Cardiac muscle cell (in vitro differentiated cells and primary cell): ENCODE results near the gene RALGPS2. TPM values are rescaled to one million over a fixed set of nuclear protein-coding genes. Genes with fewer than 3 reads are reported as not detected.
A peak's percentile ranks its signal among the peaks of the same experiment; 100 is the strongest.

ENCODE experiments used
- DNase-seq, 2 donors: peaks; one replicate each; pipeline versions ENCODE4 v3.0.0 to v3.0.0-alpha.2; 2010 to 2017; ENCODE audit warnings: low read depth in 1 of 2, low spot score in 1 of 2
- H3K27ac ChIP-seq: fragments of 200-600 bp; sonication (generic); 2 replicates; pipeline ENCODE4 v1.5.1; 2016
- H3K27me3 ChIP-seq: fragments of 200-600 bp; sonication (generic); 2 replicates; pipeline ENCODE4 v1.6.0; 2016; ENCODE audit warnings: control low read depth
- H3K36me3 ChIP-seq: fragments of 200-600 bp; sonication (generic); 2 replicates; pipeline ENCODE4 v1.5.1; 2016; ENCODE audit warnings: control low read depth
- H3K4me1 ChIP-seq: fragments of 200-600 bp; sonication (generic); 2 replicates; pipeline ENCODE4 v1.8.1; 2017; ENCODE audit warnings: low read depth, mild to moderate bottlenecking, mixed run types
- H3K4me3 ChIP-seq: fragments of 200-600 bp; sonication (generic); 2 replicates; pipeline ENCODE4 v1.5.1; 2016; ENCODE audit warnings: mild to moderate bottlenecking
- H3K9me3 ChIP-seq: fragments of 200-600 bp; sonication (generic); 2 replicates; pipeline ENCODE4 v1.5.1; 2017; ENCODE audit warnings: low read depth, mild to moderate bottlenecking, control low read depth
- CTCF ChIP-seq: IDR thresholded peaks from 2 replicates; pipeline ENCODE4 v1.5.1; 2012; ENCODE audit warnings: low read depth, mild to moderate bottlenecking, low read length
- polyA plus RNA-seq: library from polyadenylated mRNA; unstranded; fragments of >200 nt; fragmentation: Nextera tagmentation; extraction: Ambion mirVana; gene quantifications from 2 replicates; pipeline ENCODE4 v1.2.1, GENCODE V29; 2016
- total RNA-seq: library from RNA; depleted of rRNA; stranded (reverse); fragments of >200 nt; gene quantifications from 2 replicates; pipeline ENCODE4 v1.2.3, GENCODE V29; 2016

Gene RALGPS2
- total and polyA plus RNA-seq, 2 experiments from 2014 or later, result 10.3 to 27.3 TPM

DNA sequence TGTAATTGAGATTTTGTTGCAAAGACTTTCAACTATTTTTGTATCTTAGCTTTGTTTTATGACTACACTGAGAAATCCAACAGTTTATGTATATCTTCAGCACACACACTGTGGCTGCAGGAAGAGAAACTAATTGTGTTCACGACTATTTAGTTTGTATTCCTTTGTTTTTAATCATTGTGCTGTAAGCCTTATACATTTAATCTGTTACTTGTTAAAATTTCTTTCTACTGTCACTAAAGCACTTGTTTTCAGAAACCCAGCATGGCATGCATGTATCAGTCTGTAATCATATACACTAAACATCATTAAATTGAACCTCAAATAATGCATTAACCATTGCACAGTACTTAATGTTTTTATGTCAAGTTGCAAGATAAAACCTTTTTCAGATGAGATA, 145.2 kb downstream of the RALGPS2 start:
- Histone ChIP-seq H3K4me1 (peaks cover 12% of the 10 kb centered on the region), H3K27ac (no peak overlapping the region), H3K27me3 (no peaks in the 10 kb centered on the region), H3K36me3 (no peaks in the 10 kb centered on the region), H3K4me3 (no peak overlapping the region), H3K9me3 (no peaks in the 10 kb centered on the region)
- DNase-seq, result no peak
- TF ChIP-seq CTCF, result no peak

DNA sequence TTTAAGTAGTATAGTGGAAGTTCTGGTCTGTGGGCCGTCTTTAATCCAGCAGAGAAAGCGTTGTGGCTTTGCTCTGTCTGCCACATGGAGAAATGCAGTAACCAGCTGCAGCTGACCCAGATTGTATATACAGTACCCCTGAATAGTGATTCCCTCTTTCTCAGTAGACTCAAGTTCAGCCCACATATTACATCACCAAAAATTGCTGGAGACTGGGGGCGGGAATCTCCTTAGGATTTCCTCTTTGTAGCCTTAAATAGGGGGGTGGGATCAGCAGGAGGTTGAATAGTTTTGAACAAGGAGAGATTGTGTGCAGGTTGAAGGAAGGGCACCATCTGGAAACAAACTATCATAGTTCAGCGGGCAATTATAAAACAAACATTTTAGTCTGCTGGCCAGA, 145.9 kb downstream of the RALGPS2 start, which contains the start of gene ANGPTL1:
ANGPTL1 (minus strand) TSS at position 134 of the 400 bp plus-strand sequence. CDS start 5,301 bp downstream, outside the sequence.
- Histone ChIP-seq H3K4me3 (no peak within 1 kb of the TSS), H3K9me3 (no peaks in the 10 kb centered on the region), H3K27ac (no peak within 1 kb of the TSS), H3K27me3 (no peaks in the 10 kb centered on the region), H3K36me3 (no peaks in the 10 kb centered on the region), H3K4me1 (peaks cover 11% of the 10 kb centered on the region)
- TF ChIP-seq CTCF, result no peak
- DNase-seq, result peak in 1 of 2 donors; percentile 63

DNA sequence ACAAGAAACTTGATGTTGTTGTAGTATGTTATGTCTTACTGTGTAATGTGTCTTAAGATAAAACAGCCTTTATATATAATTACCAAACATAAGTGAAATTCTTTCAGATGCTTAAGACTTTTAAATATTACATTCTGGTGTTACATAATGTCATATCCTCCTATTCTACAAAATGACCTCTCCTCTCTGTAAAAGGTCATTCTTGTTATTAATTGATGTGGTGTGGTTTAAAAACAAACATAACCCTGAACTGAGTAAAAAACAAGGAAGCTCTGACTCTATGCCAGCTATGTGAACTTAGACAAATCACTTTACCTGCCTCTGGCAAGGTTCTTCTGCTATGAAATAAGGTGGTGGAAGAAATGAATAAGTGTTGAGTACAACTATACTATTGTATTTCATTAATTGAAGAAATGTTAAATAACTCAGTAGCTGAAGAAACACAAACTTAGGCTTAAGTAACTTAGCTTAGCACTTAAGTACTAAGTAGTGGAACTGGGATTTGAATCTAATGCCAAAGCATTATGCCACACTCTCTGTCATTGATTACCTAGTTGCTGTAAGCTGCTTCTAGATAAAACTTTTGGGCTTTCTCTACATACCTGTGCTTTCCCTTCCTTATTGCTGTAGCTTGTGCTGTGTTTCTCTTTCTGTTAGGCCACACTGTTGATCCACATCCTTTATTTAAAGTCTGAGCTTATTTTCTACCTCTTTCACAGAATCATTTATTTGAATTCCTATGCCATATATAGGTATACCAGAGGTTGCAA, 146.7 kb downstream of the RALGPS2 start:
- no peak for DNase-seq
- Histone ChIP-seq H3K36me3 (no peaks in the 10 kb centered on the region), H3K4me3 (no peak overlapping the region), H3K9me3 (no peaks in the 10 kb centered on the region), H3K27me3 (no peaks in the 10 kb centered on the region), H3K27ac (no peak overlapping the region), H3K4me1 (peaks cover 7% of the 10 kb centered on the region)
- no peak for TF ChIP-seq CTCF

- Histone ChIP-seq H3K36me3 (no peaks in the 10 kb centered on the region), H3K9me3 (no peaks in the 10 kb centered on the region), H3K27me3 (no peaks in the 10 kb centered on the region), H3K4me1 (peaks cover 7% of the 10 kb centered on the region), H3K4me3 (no peak overlapping the region), H3K27ac (no peak overlapping the region)
- no peak for TF ChIP-seq CTCF
- no peak for DNase-seq
These were observed 149.9 kb downstream of the RALGPS2 start for GRCh38 chr1:178874966-178875365.

GRCh38 chr1:178875936-178876335, 150.9 kb downstream of the RALGPS2 start:
- Histone ChIP-seq H3K36me3 (no peaks in the 10 kb centered on the region), H3K4me3 (no peak overlapping the region), H3K4me1 (peaks cover 2% of the 10 kb centered on the region), H3K9me3 (no peaks in the 10 kb centered on the region), H3K27ac (no peak overlapping the region), H3K27me3 (no peaks in the 10 kb centered on the region)
- no peak for TF ChIP-seq CTCF
- no peak for DNase-seq
